ENCODE results near the gene COL18A1. TPM values are rescaled to one million over a fixed set of nuclear protein-coding genes. Genes with fewer than 3 reads are reported as not detected.

Gene COL18A1
- total RNA-seq, 4 donors from 2014 or later: 18.6 to 85.0 (median 33.0) TPM

GRCh38 chr21:45417256-45417950 is 12.4 kb downstream of the COL18A1 start:
- Histone ChIP-seq H3K4me3 (no peak overlapping the region), H3K9me3 (no peaks in the 10 kb centered on the region), H3K27me3 (no peaks in the 10 kb centered on the region), H3K27ac (peak overlapping the region in 2 of 4 donors; percentile 12 to 14), H3K36me3 (no peaks in the 10 kb centered on the region), H3K4me1 (peaks cover 0 to 17% (median 0%) of the 10 kb centered on the region in 4 donors)
- DNase-seq: no peak
- TF ChIP-seq, protein P1, sequence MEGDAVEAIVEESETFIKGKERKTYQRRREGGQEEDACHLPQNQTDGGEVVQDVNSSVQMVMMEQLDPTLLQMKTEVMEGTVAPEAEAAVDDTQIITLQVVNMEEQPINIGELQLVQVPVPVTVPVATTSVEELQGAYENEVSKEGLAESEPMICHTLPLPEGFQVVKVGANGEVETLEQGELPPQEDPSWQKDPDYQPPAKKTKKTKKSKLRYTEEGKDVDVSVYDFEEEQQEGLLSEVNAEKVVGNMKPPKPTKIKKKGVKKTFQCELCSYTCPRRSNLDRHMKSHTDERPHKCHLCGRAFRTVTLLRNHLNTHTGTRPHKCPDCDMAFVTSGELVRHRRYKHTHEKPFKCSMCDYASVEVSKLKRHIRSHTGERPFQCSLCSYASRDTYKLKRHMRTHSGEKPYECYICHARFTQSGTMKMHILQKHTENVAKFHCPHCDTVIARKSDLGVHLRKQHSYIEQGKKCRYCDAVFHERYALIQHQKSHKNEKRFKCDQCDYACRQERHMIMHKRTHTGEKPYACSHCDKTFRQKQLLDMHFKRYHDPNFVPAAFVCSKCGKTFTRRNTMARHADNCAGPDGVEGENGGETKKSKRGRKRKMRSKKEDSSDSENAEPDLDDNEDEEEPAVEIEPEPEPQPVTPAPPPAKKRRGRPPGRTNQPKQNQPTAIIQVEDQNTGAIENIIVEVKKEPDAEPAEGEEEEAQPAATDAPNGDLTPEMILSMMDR (IDR thresholded peaks at IDR 0.05): no peak
- TF ChIP-seq POLR2A (IDR thresholded peaks at IDR 0.05): no peak

- Histone ChIP-seq H3K9me3 (no peaks in the 10 kb centered on the region), H3K4me3 (no peak overlapping the region), H3K27ac (peak overlapping the region in 2 of 4 donors; percentile 12 to 14), H3K36me3 (no peaks in the 10 kb centered on the region), H3K4me1 (peaks cover 0 to 17% (median 0%) of the 10 kb centered on the region in 4 donors), H3K27me3 (no peaks in the 10 kb centered on the region)
- TF ChIP-seq, protein P1 (IDR thresholded peaks at IDR 0.05): no peak
- no peak for TF ChIP-seq POLR2A (IDR thresholded peaks at IDR 0.05)
- no peak for DNase-seq
Observed at GRCh38 chr21:45417951-45418300, 13.0 kb downstream of the COL18A1 start.

DNA sequence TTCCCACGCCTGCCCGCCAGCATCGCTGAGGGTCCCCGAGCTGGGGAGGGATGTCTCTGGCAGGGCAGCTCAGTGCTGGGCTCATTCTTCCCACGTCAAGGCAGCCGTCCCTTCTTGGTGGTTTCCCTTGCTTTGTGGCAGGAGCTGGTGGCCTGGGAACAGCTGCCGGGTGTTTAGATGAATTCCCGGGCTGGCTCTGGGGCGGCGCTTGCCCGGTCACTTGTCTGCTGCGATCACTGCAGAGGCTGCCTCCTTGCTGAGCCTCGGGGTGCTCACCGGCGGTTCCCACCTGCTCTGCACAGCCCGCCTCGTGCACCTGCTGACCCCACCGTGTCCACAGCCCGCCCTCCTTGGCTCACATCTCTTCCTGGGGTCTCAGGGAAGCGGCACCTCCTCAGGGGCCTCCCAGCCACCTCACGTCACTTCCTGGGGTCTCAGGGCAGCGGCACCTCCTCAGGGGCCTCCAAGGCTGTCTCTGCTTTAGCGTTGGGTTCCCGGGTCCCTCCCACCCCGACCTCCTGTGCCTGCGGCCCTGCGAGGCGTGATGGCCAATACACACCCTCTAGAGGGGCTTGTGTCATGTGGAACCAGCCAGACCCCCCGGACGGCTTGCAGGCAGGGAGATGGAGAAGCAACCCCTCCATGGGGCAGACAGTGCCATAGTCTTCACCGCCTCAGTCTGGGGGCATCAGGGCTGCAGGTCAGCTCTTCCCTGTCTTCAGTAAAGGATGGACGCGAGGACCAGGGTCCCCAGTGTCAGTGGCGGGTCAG is 13.5 kb downstream of the COL18A1 start:
- DNase-seq: no peak
- TF ChIP-seq, protein P1 (IDR thresholded peaks at IDR 0.05): no peak
- TF ChIP-seq POLR2A (IDR thresholded peaks at IDR 0.05): no peak
- H3K4me1 ChIP-seq: peaks cover 0 to 17% (median 0%) of the 10 kb centered on the region in 4 donors

GRCh38 chr21:45419162-45419561 is 14.2 kb downstream of the COL18A1 start:
- TF ChIP-seq, protein P1 (IDR thresholded peaks at IDR 0.05): no peak
- no peak for TF ChIP-seq POLR2A (IDR thresholded peaks at IDR 0.05)
- Histone ChIP-seq H3K36me3 (no peaks in the 10 kb centered on the region), H3K9me3 (no peaks in the 10 kb centered on the region), H3K27ac (no peak overlapping the region), H3K27me3 (no peaks in the 10 kb centered on the region), H3K4me1 (peaks cover 0 to 17% (median 0%) of the 10 kb centered on the region in 4 donors), H3K4me3 (no peak overlapping the region)
- DNase-seq: no peak

More for the DNA sequence above, 13.5 kb downstream of the COL18A1 start:
- H3K27me3 ChIP-seq: no peaks in the 10 kb centered on the region
- H3K36me3 ChIP-seq: no peaks in the 10 kb centered on the region
- H3K9me3 ChIP-seq: no peaks in the 10 kb centered on the region
- H3K4me3 ChIP-seq: no peak overlapping the region
- peak overlapping the region in 2 of 4 donors; percentile 12 to 14 for H3K27ac ChIP-seq

DNA sequence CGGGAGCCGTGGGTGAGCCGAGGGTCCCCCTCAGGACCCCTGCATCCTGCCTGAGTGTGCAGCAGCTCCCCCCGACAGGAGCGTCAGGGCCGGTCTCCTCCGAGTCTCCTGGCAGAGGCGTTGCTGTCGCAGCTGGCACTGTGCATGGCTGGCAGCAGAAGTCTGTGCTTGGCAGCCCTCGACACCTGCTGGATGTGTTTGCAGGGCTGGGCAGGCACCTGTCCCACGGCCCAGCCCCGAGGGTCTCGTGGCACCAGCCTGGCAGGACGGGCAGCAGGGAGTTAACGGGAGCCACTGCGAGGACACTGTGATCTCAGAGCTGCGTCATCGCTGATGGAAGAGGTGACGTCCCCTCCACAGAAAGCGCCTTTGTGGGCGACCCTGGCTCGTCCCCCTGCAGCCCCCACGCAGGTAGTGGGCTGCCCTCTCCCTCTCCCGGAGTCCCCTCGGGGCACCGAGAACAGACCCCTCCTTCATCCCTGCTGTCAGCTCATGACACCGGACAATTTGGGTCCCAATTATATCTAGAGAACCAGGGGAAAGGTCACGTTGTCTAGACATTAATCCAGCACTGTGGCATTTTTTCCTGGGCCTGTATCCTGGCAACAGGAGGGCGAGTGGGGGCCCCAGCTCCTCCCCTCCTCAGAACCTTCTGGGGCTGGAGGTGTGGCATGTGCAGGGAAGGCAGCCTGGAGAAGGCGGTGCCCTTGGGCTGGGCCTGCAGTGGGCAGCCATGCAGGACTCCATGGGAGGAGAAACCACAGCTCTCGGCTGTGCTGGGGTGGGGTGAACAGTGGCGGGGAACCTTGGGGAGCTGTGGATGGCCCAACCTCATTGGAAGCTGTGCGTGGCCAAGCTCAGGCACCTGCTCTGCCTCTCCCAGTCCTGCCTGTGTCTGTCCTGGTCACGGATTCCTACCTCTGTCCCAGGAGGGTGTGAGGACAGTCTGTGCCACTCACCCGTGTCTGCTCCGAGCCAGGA is 15.4 kb downstream of the COL18A1 start:
- Histone ChIP-seq H3K27ac (no peak overlapping the region), H3K27me3 (no peaks in the 10 kb centered on the region), H3K36me3 (no peaks in the 10 kb centered on the region), H3K4me3 (no peak overlapping the region), H3K4me1 (peaks cover 0 to 17% (median 0%) of the 10 kb centered on the region in 4 donors), H3K9me3 (no peaks in the 10 kb centered on the region)
- no peak for TF ChIP-seq POLR2A (IDR thresholded peaks at IDR 0.05)
- TF ChIP-seq, protein P1 (IDR thresholded peaks at IDR 0.05): no peak
- no peak for DNase-seq
